GM12878 (cell line): ENCODE data around the gene DUS1L. TPM values are rescaled to one million over a fixed set of nuclear protein-coding genes. Genes with fewer than 3 reads are reported as not detected.

Source experiments
- ATAC-seq: fragments of 200-7000 bp; cut with Tn5 transposase; 3 replicates; pipeline ENCODE4 v1.9.1; 2020; ENCODE audit warnings: mild to moderate bottlenecking, moderate library complexity
- BruUV-seq: library from RNA; stranded (reverse); fragments of 400-500 nt; replicated peaks from 2 replicates; lab custom pipeline; 2021; lab: Mats Ljungman, UMichigan
- CTCF ChIA-PET: fragments of 300-600 bp; sonication (Branson Sonifier 250); formaldehyde crosslinking; extraction: SDS; loops from one replicate; lab custom pipeline; 2021; ENCODE audit warnings: inconsistent platforms; lab: Yijun Ruan, JAX
- POLR2A ChIA-PET: fragments of 350-600 bp; formaldehyde crosslinking; extraction: SDS; loops from one replicate; lab custom pipeline; 2021; ENCODE audit warnings: inconsistent platforms; lab: Charles Lee
- RAD21 ChIA-PET: fragments of 300-600 bp; sonication (Branson Sonifier 250); formaldehyde crosslinking; loops from one replicate; lab custom pipeline; 2023; ENCODE audit warnings: antibody characterized with exemption; ENCODE audit not compliant: unreplicated experiment; lab: Charles Lee
- SMC1A ChIA-PET: fragments of 300-600 bp; sonication (Branson Sonifier 250); formaldehyde crosslinking; loops from one replicate; lab custom pipeline; 2023; ENCODE audit not compliant: unreplicated experiment, uncharacterized antibody; lab: Charles Lee
- DNase-seq: peaks from one replicate; pipeline ENCODE4 v3.0.0-alpha.2; 2011; ENCODE audit warnings: low read depth, low spot score
- FAIRE-seq: peaks from 3 replicates; lab custom pipeline; 2011; peaks lifted over from hg19 to GRCh38; lab: Jason Lieb, UNC
- H2AFZ ChIP-seq: 2 replicates; pipeline ENCODE4 v1.6.0; 2011; ENCODE audit warnings: low read depth, low read length, control low read depth; ENCODE audit not compliant: control insufficient read depth
- H3K27ac ChIP-seq: 2 replicates; pipeline ENCODE4 v1.5.1; 2011; ENCODE audit warnings: control low read depth; ENCODE audit not compliant: control insufficient read depth, insufficient read depth
- H3K27me3 ChIP-seq, 2 experiments: replicated peaks in 1 of 2; 2 replicates each; pipeline versions ENCODE4 v1.6.0 to v1.6.1; 2011; ENCODE audit warnings: low read length in 1 of 2; ENCODE audit not compliant: control insufficient read depth in 2 of 2, insufficient read depth in 2 of 2
- H3K36me3 ChIP-seq, 2 experiments: 2 replicates each; pipeline ENCODE4 v1.5.1; 2011; ENCODE audit warnings: low read length in 1 of 2; ENCODE audit not compliant: control insufficient read depth in 2 of 2, insufficient read depth in 2 of 2
- H3K4me1 ChIP-seq: 2 replicates; pipeline ENCODE4 v1.6.1; 2011; ENCODE audit warnings: mild to moderate bottlenecking, low read length, moderate library complexity, mixed read lengths; ENCODE audit not compliant: control insufficient read depth, insufficient read depth
- H3K4me2 ChIP-seq: 2 replicates; pipeline ENCODE4 v1.6.0; 2011; ENCODE audit warnings: control low read depth; ENCODE audit not compliant: control insufficient read depth, insufficient read depth
- H3K4me3 ChIP-seq: fragments of 200-600 bp; sonication (generic); 2 replicates; pipeline ENCODE4 v1.5.1; 2016
- H3K79me2 ChIP-seq: 2 replicates; pipeline ENCODE4 v1.6.0; 2011; ENCODE audit warnings: low read length; ENCODE audit not compliant: control insufficient read depth, insufficient read depth
- H3K9ac ChIP-seq: 2 replicates; pipeline ENCODE4 v1.8.0; 2011; ENCODE audit warnings: low read length, control low read depth, mixed read lengths; ENCODE audit not compliant: control insufficient read depth, insufficient read depth
- H3K9me3 ChIP-seq: replicated peaks from 3 replicates; pipeline ENCODE4 v1.5.1; 2011; ENCODE audit warnings: mild to moderate bottlenecking, low read length; ENCODE audit not compliant: control insufficient read depth, insufficient read depth
- H4K20me1 ChIP-seq: 2 replicates; pipeline ENCODE4 v1.6.0; 2011; ENCODE audit not compliant: control insufficient read depth, insufficient read depth
- CBX5 ChIP-seq: sonication (generic); IDR thresholded peaks from 2 replicates; pipeline ENCODE4 v1.6.1; 2016; ENCODE audit warnings: low read depth, moderate library complexity, mild to moderate bottlenecking, inconsistent platforms
- STAT1 ChIP-seq: fragments of 450-650 bp; conservative IDR thresholded peaks from 2 replicates; pipeline ENCODE4 v1.6.1; 2014; ENCODE audit warnings: antibody characterized with exemption, mild to moderate bottlenecking
- STAT3 ChIP-seq: IDR thresholded peaks from 2 replicates; pipeline ENCODE4 v1.6.1; 2011; ENCODE audit warnings: low read depth, low read length, improper control_type of control experiment
- WGBS: methylation state at CpG from one replicate; pipeline ENCODE4 v1.1.6; 2016; ENCODE audit warnings: low lambda C conversion rate; ENCODE audit not compliant: insufficient replicate concordance, insufficient coverage; ENCODE audit errors: missing lambda C conversion rate; 5-methylcytosine and 5-hydroxymethylcytosine counted together
- in situ Hi-C: fragments of 300-500 bp; cut with MboI; formaldehyde crosslinking; loops from 9 replicates; pipeline ENCODE4 v1.14.3; 2018; ENCODE audit warnings: mixed read lengths
- intact Hi-C: fragments of 100-400 bp; cut with micrococcal nuclease; formaldehyde crosslinking; loops from one replicate; pipeline ENCODE4 v1.14.2; 2022; ENCODE audit not compliant: unreplicated experiment
- polyA plus RNA-seq, 11 experiments: library from polyadenylated mRNA; depleted of rRNA in 4 of 11; unstranded in 6 of 11; stranded (reverse) in 5 of 11; fragments of >200 nt; fragmentation: Nextera tagmentation in 4 of 11; fragmentation: Illumina TruSeq in 1 of 11; extraction: Ambion mirVana in 4 of 11; extraction: Trizol in 1 of 11; gene quantifications; 1 replicate in 1 of 11; 2 replicates in 10 of 11; pipeline versions ENCODE4 v1.2.1 to v1.2.3, GENCODE V29; 2011 to 2016; ENCODE audit warnings: inconsistent platforms in 2 of 11, missing spikeins in 2 of 11, low read depth in 1 of 11
- total RNA-seq, 4 experiments: library from RNA; depleted of rRNA in 3 of 4; stranded (reverse); fragments of >200 nt in 3 of 4; fragmentation: Illumina TruSeq in 1 of 4; extraction: Trizol in 1 of 4; gene quantifications; 2 replicates each; pipeline versions ENCODE4 v1.2.1 to v1.2.3, GENCODE V29; 2013 to 2021
- TF ChIP-seq, protein P1 (sequence below): fragments of 450-650 bp; IDR thresholded peaks from 2 replicates; pipeline ENCODE4 v1.6.1; 2017; ENCODE audit warnings: mild to moderate bottlenecking, moderate library complexity

Gene DUS1L
- total and polyA plus RNA-seq, 10 of the 15 experiments (the other 5 are each of a cell fraction or from before 2014, with no cell fraction given), result 6.1 to 157 (median 44.5) TPM

DNA sequence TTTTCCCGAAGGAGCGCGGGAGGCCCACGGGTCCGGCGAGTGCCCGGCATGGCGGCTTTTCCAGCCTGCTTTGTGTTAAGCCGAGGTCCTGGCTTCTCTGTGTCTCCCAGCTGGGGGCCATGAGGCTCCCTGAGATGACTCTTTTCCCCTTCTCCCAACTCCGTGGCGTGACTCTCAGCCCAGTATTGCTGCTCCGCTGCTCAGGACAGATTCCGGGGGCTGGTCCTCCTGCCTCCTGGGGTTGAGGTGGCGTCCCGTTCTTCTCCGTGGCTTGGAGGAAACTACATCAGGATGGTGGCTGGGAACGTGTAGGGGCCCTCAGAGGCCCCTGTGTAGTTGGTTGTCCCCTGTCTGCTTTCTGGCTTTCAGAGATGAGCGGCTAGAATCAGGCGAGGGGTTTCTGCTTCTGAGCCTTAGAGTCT, 13.0 kb downstream of the DUS1L start:
- RAD21 ChIA-PET, result interaction anchor here (1.0 kb wide), 1 partner anchor 53 kb away, joined by 3 read pairs; no protein-coding TSS in a partner anchor
- WGBS, result 10% methylated on average over 19 of the region's 19 CpGs

More for the DNA sequence above, 13.0 kb downstream of the DUS1L start:
- DNase-seq (no peak), FAIRE-seq (no peak), ATAC-seq (no peak)
- Histone ChIP-seq H2AFZ (no peak overlapping the region), H3K79me2 (peaks cover 14% of the 10 kb centered on the region), H3K36me3 (peaks cover 0 to 17% of the 10 kb centered on the region in 2 experiments), H3K9ac (peak overlapping the region; percentile 80), H3K4me2 (peak overlapping the region; percentile 64), H3K27ac (peak overlapping the region; percentile 52; the same call in 1 of the 2 replicates), H3K4me3 (peak overlapping the region; percentile 83), H4K20me1 (no peaks in the 10 kb centered on the region), H3K4me1 (peaks cover 4% of the 10 kb centered on the region), H3K27me3 (no peaks in the 10 kb centered on the region), H3K9me3 (no peaks in the 10 kb centered on the region)
- SMC1A ChIA-PET, result interaction anchor here (0.7 kb wide), 1 partner anchor 20 kb away, joined by 3 read pairs; no protein-coding TSS in a partner anchor
- in situ Hi-C loops (no loop called here), intact Hi-C loops (loop anchor here (5.0 kb wide), 1 partner anchor 45 kb away; the partner anchor contains the start of gene FASN)
- TF ChIP-seq, protein P1, sequence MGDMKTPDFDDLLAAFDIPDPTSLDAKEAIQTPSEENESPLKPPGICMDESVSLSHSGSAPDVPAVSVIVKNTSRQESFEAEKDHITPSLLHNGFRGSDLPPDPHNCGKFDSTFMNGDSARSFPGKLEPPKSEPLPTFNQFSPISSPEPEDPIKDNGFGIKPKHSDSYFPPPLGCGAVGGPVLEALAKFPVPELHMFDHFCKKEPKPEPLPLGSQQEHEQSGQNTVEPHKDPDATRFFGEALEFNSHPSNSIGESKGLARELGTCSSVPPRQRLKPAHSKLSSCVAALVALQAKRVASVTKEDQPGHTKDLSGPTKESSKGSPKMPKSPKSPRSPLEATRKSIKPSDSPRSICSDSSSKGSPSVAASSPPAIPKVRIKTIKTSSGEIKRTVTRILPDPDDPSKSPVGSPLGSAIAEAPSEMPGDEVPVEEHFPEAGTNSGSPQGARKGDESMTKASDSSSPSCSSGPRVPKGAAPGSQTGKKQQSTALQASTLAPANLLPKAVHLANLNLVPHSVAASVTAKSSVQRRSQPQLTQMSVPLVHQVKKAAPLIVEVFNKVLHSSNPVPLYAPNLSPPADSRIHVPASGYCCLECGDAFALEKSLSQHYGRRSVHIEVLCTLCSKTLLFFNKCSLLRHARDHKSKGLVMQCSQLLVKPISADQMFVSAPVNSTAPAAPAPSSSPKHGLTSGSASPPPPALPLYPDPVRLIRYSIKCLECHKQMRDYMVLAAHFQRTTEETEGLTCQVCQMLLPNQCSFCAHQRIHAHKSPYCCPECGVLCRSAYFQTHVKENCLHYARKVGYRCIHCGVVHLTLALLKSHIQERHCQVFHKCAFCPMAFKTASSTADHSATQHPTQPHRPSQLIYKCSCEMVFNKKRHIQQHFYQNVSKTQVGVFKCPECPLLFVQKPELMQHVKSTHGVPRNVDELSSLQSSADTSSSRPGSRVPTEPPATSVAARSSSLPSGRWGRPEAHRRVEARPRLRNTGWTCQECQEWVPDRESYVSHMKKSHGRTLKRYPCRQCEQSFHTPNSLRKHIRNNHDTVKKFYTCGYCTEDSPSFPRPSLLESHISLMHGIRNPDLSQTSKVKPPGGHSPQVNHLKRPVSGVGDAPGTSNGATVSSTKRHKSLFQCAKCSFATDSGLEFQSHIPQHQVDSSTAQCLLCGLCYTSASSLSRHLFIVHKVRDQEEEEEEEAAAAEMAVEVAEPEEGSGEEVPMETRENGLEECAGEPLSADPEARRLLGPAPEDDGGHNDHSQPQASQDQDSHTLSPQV, result no peak
- no peak for TF ChIP-seq STAT1
- TF ChIP-seq CBX5, result no peak
- TF ChIP-seq STAT3, result no peak
- BruUV-seq, result no TSS peak
- CTCF ChIA-PET, result no interaction called here
- POLR2A ChIA-PET, result no interaction called here
